Brain microvascular endothelial cell (primary cell): ENCODE results near the gene MESP2.

Experiments used
- DNase-seq: peaks from one replicate; pipeline ENCODE4 v3.0.0-alpha.2; 2020
- H3K27ac ChIP-seq: fragments of 250-450 bp; sonication (Bioruptor Pico); 2 replicates; pipeline ENCODE4 v1.5.1; 2020; ENCODE audit warnings: mild to moderate bottlenecking, moderate library complexity
- H3K27me3 ChIP-seq: fragments of 250-450 bp; sonication (Bioruptor Pico); replicated peaks from 2 replicates; pipeline ENCODE4 v1.5.1; 2020; ENCODE audit warnings: mild to moderate bottlenecking
- H3K36me3 ChIP-seq: fragments of 250-450 bp; sonication (Bioruptor Pico); replicated peaks from 2 replicates; pipeline ENCODE4 v1.5.1; 2020; ENCODE audit warnings: mild to moderate bottlenecking
- H3K4me3 ChIP-seq: 2 replicates; pipeline ENCODE4 v1.5.1; 2011; ENCODE audit warnings: low read depth, mild to moderate bottlenecking, control low read depth, low read length, moderate library complexity
- in situ Hi-C: cut with HindIII; loops from 2 replicates; pipeline ENCODE4 v1.10.0; 2017; ENCODE audit warnings: low sequenced_read_pairs, low pct_ligation_motif_present
- TF ChIP-seq, protein P1 (sequence below): IDR thresholded peaks from 2 replicates; pipeline ENCODE4 v1.5.1; 2011; ENCODE audit warnings: low read depth, mild to moderate bottlenecking, moderate library complexity, low read length, control low read depth, inconsistent platforms; ENCODE audit errors: missing control alignments

The MESP2 gene

DNA sequence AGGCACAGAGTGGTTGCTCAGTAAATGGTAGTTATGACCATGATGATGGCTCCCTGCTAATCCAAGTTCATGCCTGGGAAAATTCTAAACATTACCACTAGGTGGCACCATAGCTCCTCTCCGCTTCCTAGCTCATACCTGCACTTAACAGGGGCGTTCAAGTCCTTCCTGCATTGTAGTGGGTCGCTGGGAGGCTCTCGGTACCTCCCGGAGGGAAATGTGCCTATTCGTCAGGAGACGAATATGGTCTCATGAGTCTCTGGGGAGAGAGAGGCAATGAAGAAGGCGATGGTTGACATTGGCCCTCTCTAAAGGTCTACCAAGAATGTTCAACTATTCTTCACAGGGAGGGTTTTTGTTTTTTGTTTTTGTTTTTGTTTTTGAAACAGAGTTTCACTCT, 36.0 kb upstream of the MESP2 start:
- Histone ChIP-seq H3K4me3 (no peak overlapping the region), H3K27me3 (peaks cover 2% of the 10 kb centered on the region), H3K36me3 (no peaks in the 10 kb centered on the region), H3K27ac (no peak overlapping the region)
- DNase-seq, result peak; percentile 49
- in situ Hi-C loops, result no loop called here
- TF ChIP-seq, protein P1, sequence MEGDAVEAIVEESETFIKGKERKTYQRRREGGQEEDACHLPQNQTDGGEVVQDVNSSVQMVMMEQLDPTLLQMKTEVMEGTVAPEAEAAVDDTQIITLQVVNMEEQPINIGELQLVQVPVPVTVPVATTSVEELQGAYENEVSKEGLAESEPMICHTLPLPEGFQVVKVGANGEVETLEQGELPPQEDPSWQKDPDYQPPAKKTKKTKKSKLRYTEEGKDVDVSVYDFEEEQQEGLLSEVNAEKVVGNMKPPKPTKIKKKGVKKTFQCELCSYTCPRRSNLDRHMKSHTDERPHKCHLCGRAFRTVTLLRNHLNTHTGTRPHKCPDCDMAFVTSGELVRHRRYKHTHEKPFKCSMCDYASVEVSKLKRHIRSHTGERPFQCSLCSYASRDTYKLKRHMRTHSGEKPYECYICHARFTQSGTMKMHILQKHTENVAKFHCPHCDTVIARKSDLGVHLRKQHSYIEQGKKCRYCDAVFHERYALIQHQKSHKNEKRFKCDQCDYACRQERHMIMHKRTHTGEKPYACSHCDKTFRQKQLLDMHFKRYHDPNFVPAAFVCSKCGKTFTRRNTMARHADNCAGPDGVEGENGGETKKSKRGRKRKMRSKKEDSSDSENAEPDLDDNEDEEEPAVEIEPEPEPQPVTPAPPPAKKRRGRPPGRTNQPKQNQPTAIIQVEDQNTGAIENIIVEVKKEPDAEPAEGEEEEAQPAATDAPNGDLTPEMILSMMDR, result peak; percentile 87

- in situ Hi-C loops, result no loop called here
- TF ChIP-seq, protein P1, result no peak
- no peak for DNase-seq
- H3K4me3 ChIP-seq, result no peak overlapping the region
- no peak overlapping the region for H3K27ac ChIP-seq
- H3K36me3 ChIP-seq, result no peaks in the 10 kb centered on the region
- H3K27me3 ChIP-seq, result no peaks in the 10 kb centered on the region
These were observed 33.1 kb upstream of the MESP2 start for GRCh38 chr15:89743011-89743410.

- H3K27me3 ChIP-seq, result no peaks in the 10 kb centered on the region
These were observed 32.5 kb upstream of the MESP2 start for GRCh38 chr15:89743594-89743993.

GRCh38 chr15:89745131-89745530, 31.0 kb upstream of the MESP2 start:
- Histone ChIP-seq H3K4me3 (no peak overlapping the region), H3K36me3 (no peaks in the 10 kb centered on the region), H3K27me3 (peaks cover 3% of the 10 kb centered on the region), H3K27ac (no peak overlapping the region)
- in situ Hi-C loops, result no loop called here
- TF ChIP-seq, protein P1, result no peak
- no peak for DNase-seq

More at GRCh38 chr15:89743594-89743993, 32.5 kb upstream of the MESP2 start:
- in situ Hi-C loops, result no loop called here
- Histone ChIP-seq H3K36me3 (no peaks in the 10 kb centered on the region), H3K4me3 (no peak overlapping the region), H3K27ac (no peak overlapping the region)
- TF ChIP-seq, protein P1, result no peak
- no peak for DNase-seq

- in situ Hi-C loops, result no loop called here
- no peaks in the 10 kb centered on the region for H3K36me3 ChIP-seq
These were observed 30.4 kb upstream of the MESP2 start for GRCh38 chr15:89745768-89746167.

GRCh38 chr15:89746386-89746780, 29.7 kb upstream of the MESP2 start:
- Histone ChIP-seq H3K27me3 (peaks cover 3% of the 10 kb centered on the region), H3K36me3 (no peaks in the 10 kb centered on the region), H3K4me3 (no peak overlapping the region), H3K27ac (no peak overlapping the region)
- DNase-seq, result no peak
- in situ Hi-C loops, result no loop called here
- TF ChIP-seq, protein P1, result no peak

More at GRCh38 chr15:89745768-89746167, 30.4 kb upstream of the MESP2 start:
- DNase-seq, result no peak
- Histone ChIP-seq H3K27ac (no peak overlapping the region), H3K27me3 (peaks cover 3% of the 10 kb centered on the region), H3K4me3 (no peak overlapping the region)
- TF ChIP-seq, protein P1, result no peak
